ENCODE measurements around the gene ASB10. TPM values are rescaled to one million over a fixed set of nuclear protein-coding genes. Genes with fewer than 3 reads are reported as not detected.

ASB10 gene
- total and polyA plus RNA-seq, 4 donors: not detected

DNA sequence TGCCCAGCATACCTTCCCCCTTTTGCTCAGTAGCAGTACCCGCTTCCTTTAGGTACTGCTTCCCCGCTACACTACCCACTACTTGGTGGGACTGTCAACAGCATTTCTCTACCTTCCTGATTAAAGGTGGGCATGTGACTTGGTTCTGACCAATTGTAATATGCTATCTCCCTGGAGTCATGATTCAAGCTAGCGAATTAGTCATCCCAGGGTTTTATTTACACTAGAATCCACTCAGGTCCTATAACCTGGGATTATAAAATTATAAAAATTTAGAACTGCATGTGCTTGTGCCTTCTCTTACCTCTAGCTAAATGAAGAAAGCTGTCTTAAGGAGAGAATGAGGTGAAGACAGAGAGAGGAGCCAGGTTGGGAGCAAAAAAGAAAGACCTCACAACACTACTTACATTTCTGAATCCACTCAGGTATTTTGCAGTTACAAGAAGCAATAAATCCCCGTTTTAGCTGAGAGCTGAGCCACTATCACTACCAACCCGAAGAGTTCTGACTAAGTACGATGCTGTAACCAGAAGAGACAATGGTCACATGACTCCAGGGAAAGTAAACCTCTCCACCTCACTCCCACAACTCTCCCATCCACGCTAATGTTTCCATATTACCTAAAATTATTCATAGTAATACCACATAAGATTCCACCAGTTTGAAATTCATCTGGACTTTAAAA, 29.3 kb downstream of the ASB10 start:
- no peaks in the 10 kb centered on the region for H3K27me3 ChIP-seq (ENCODE audit: control insufficient read depth in 4 of 4, insufficient read depth in 4 of 4, low read length in 3 of 4)
- no peak for TF ChIP-seq GABPA (IDR thresholded peaks at IDR 0.05 in 1 of 2, conservative IDR thresholded peaks at IDR 0.05 in 1 of 2)
- TF ChIP-seq FOXA1 (IDR thresholded peaks at IDR 0.05): no peak
- TF ChIP-seq RXRA (IDR thresholded peaks at IDR 0.05): no peak
- TF ChIP-seq JUND (IDR thresholded peaks at IDR 0.05): no peak
- TF ChIP-seq EGR1 (IDR thresholded peaks at IDR 0.05; ENCODE audit: low read depth in 2 of 2): no peak
- no peak for TF ChIP-seq SP1 (IDR thresholded peaks at IDR 0.05)
- no peak for TF ChIP-seq NR2F2 (IDR thresholded peaks at IDR 0.05)
- TF ChIP-seq, protein P1, sequence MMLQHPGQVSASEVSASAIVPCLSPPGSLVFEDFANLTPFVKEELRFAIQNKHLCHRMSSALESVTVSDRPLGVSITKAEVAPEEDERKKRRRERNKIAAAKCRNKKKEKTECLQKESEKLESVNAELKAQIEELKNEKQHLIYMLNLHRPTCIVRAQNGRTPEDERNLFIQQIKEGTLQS (IDR thresholded peaks at IDR 0.05): no peak
- no peak for TF ChIP-seq REST (IDR thresholded peaks at IDR 0.05)
- TF ChIP-seq HNF4G (IDR thresholded peaks at IDR 0.05): no peak
- TF ChIP-seq, protein P2, sequence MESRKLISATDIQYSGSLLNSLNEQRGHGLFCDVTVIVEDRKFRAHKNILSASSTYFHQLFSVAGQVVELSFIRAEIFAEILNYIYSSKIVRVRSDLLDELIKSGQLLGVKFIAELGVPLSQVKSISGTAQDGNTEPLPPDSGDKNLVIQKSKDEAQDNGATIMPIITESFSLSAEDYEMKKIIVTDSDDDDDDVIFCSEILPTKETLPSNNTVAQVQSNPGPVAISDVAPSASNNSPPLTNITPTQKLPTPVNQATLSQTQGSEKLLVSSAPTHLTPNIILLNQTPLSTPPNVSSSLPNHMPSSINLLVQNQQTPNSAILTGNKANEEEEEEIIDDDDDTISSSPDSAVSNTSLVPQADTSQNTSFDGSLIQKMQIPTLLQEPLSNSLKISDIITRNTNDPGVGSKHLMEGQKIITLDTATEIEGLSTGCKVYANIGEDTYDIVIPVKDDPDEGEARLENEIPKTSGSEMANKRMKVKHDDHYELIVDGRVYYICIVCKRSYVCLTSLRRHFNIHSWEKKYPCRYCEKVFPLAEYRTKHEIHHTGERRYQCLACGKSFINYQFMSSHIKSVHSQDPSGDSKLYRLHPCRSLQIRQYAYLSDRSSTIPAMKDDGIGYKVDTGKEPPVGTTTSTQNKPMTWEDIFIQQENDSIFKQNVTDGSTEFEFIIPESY (IDR thresholded peaks at IDR 0.05): no peak
- TF ChIP-seq YY1 (IDR thresholded peaks at IDR 0.05): no peak
- TF ChIP-seq HNF4A (conservative IDR thresholded peaks at IDR 0.05): no peak
- no peak for TF ChIP-seq FOXA2 (IDR thresholded peaks at IDR 0.05)
- TF ChIP-seq RAD21 (IDR thresholded peaks at IDR 0.05): no peak
- TF ChIP-seq, protein P3, sequence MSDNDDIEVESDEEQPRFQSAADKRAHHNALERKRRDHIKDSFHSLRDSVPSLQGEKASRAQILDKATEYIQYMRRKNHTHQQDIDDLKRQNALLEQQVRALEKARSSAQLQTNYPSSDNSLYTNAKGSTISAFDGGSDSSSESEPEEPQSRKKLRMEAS (IDR thresholded peaks at IDR 0.05): no peak
- no peak for TF ChIP-seq TAF1 (conservative IDR thresholded peaks at IDR 0.05)
- TF ChIP-seq CTCF (IDR thresholded peaks at IDR 0.05; ENCODE audit: low read depth, low read length, missing input control): no peak
- no peak overlapping the region for H3K9ac ChIP-seq (ENCODE audit: low read depth in 1 of 2, low read length in 2 of 2)
- WGBS: 68% methylated on average over 7 of the region's 7 CpGs
- no peak overlapping the region for H3K27ac ChIP-seq (ENCODE audit: low read depth in 1 of 2, low read length in 2 of 2)
- H3K4me1 ChIP-seq (ENCODE audit: control insufficient read depth in 4 of 4, insufficient read depth in 4 of 4, low read length in 3 of 4): no peaks in the 10 kb centered on the region
- H3K4me3 ChIP-seq (ENCODE audit: low read depth in 1 of 3, low read length in 3 of 3): no peak overlapping the region
- no peaks in the 10 kb centered on the region for H3K36me3 ChIP-seq (ENCODE audit: control insufficient read depth in 4 of 4, insufficient read depth in 3 of 4, low read depth in 1 of 4, low read length in 3 of 4)
- no peaks in the 10 kb centered on the region for H3K9me3 ChIP-seq (ENCODE audit: control insufficient read depth in 4 of 4, low read length in 3 of 4)
- no peak for DNase-seq (ENCODE audit: low spot score)

Measured in liver (tissue), 9 donors.